Neuron (in vitro differentiated cells): ENCODE results near the gene LIPN.

ENCODE experiments used
- H2AFZ ChIP-seq: one replicate; pipeline ENCODE4 v1.6.1; 2013; ENCODE audit warnings: low read depth, mild to moderate bottlenecking, inconsistent platforms, low read length, moderate library complexity
- H3K27me3 ChIP-seq: one replicate; pipeline ENCODE4 v1.6.1; 2013; ENCODE audit warnings: low read length; ENCODE audit not compliant: insufficient read depth
- H3K36me3 ChIP-seq: one replicate; pipeline ENCODE4 v1.6.1; 2013; ENCODE audit warnings: low read length; ENCODE audit not compliant: insufficient read depth
- H3K4me1 ChIP-seq: one replicate; pipeline ENCODE4 v1.6.1; 2013; ENCODE audit warnings: low read length; ENCODE audit not compliant: insufficient read depth
- H3K4me3 ChIP-seq: 2 replicates; pipeline ENCODE4 v1.5.1; 2013; ENCODE audit warnings: mild to moderate bottlenecking, low read length, moderate library complexity
- H3K9me3 ChIP-seq: one replicate; pipeline ENCODE4 v1.6.1; 2013; ENCODE audit warnings: low read length

Gene LIPN

DNA sequence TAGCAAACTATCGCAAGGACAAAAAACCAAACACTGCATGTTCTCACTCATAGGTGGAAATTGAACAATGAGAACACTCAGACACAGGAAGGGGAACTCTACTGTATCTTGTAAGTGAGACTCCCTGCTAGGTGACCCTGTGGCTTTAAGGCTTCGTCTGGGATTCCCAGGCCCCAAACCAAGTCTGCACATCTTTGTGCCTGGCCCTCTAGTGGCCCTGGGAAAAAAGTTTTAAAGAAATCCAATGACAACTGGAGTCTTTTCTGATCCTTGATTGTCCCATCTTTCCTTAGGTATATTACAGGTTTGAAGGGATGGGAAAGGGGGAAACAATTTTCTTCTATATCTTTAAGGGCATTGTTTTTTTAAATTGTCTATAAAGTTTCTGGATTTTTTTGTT is 32.1 kb downstream of the LIPN start:
- Histone ChIP-seq H3K9me3 (no peaks in the 10 kb centered on the region), H3K36me3 (no peaks in the 10 kb centered on the region), H3K4me3 (no peak overlapping the region), H3K4me1 (no peaks in the 10 kb centered on the region), H2AFZ (no peak overlapping the region), H3K27me3 (no peaks in the 10 kb centered on the region)

DNA sequence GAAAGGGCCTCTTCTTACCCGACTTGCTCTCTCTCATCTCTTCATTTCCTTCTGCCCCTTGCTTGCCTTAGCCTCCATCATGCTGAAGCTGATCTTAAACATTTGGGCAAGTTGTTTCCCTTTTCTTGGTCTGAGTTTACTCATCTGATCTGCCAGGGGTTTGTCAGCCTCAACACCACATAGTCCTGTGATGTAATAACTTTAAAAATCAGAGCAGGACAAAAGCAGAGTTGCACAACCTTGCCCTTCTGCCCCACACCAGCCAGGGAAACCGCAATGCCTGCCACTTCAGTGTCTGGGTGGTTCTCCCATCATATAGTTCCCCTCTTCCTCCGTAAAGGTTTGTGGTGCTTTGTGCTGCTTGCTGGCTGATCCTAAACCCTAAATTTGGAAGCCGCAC is 32.8 kb downstream of the LIPN start:
- Histone ChIP-seq H3K27me3 (no peaks in the 10 kb centered on the region), H2AFZ (no peak overlapping the region), H3K4me3 (no peak overlapping the region), H3K4me1 (no peaks in the 10 kb centered on the region), H3K36me3 (no peaks in the 10 kb centered on the region), H3K9me3 (no peaks in the 10 kb centered on the region)

DNA sequence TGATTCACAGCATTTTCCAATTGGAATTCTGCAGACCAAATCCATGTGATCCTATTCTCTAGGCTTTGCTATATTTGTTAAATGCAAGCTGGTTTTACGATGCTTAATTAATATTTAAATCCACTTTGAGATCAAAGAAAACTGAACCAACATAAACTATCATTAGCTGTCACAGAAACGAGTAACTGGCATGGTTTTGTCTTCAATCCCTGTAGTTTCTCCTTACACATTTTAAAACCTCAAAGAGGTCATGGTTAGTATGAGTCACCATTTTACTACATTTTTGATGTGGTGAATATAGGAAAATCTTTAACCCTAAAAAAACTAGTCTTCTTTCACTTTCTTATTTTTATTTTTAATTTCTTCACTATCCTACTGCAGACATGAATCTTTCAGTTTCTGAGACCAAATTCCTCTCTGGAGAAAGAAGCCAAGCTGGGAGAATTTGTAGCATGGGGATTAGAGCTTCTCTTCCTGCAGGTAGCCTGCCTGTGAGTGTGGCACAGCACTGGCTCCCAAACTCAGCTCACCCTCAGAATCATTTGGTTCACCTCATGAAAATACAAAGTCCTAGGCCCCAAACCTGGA is 34.0 kb downstream of the LIPN start:
- Histone ChIP-seq H3K4me3 (no peak overlapping the region), H2AFZ (no peak overlapping the region), H3K9me3 (no peaks in the 10 kb centered on the region), H3K4me1 (no peaks in the 10 kb centered on the region), H3K27me3 (no peaks in the 10 kb centered on the region), H3K36me3 (no peaks in the 10 kb centered on the region)

DNA sequence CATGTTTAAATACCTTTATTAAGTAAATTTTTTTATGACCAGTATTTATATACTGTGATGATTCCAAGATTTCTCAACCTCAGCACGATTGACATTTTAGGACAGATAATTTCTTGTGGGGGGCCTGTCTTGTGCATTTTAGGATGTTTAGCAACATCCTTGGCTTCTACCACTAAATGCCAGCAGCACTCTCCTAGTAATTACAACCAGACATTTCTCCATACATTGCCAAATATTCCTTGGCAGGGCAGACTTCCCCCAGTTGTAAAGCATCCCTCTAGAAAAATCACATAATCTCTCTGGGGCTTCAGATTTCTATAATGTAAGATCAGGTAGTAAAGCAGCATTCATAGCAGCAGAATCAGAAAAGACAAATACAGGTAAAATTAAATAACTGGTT is 34.9 kb downstream of the LIPN start:
- no peaks in the 10 kb centered on the region for H3K36me3 ChIP-seq
- no peaks in the 10 kb centered on the region for H3K27me3 ChIP-seq
- H3K4me3 ChIP-seq, result no peak overlapping the region
- H2AFZ ChIP-seq, result no peak overlapping the region
- no peaks in the 10 kb centered on the region for H3K9me3 ChIP-seq
- no peaks in the 10 kb centered on the region for H3K4me1 ChIP-seq

DNA sequence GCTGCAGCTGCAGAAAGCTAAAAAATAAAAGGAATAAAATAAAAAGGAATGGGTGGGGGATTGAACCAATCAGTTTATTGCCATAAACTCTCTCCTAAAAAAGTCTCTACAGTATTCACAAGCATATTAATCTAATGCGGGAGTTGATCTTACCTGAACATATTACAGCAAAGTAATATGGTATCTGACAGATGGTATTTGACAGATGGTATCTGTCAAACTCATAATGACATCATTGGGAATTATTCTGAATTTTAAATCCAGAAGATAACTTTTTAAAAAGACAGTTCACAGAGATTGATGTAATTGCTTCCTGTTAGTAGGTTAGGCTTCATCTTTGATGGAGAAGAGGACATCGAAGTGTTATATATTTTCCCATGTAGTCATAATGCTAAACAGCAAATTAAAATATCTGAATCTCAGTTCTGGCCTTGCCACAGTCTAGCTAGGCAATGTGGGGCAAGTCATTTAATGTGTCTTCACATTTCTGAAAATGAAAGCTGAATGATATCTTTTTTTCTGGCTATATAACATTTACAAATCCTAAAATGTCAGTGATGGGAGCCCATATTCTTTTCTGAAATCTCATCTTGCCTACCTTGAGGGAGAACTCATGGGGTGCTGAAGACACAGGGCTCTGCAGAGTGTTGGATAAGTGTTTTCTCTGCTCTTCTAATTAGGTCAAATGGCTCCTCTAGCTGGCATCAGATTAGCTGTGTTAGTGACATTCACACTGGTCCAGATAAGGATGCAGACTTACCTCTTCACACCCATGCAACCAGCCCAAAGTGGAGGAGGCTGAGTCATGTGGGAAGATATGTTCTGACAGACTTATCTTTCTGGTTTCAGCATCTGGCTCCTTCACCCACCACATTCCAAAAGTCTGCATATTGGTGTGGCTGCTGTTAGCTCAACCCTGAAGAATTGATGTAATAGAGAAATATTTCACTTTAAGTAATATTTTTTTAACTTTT is 40.6 kb downstream of the LIPN start:
- H3K9me3 ChIP-seq, result no peaks in the 10 kb centered on the region
- no peaks in the 10 kb centered on the region for H3K4me1 ChIP-seq
- H3K36me3 ChIP-seq, result no peaks in the 10 kb centered on the region
- no peaks in the 10 kb centered on the region for H3K27me3 ChIP-seq
- no peak overlapping the region for H3K4me3 ChIP-seq
- no peak overlapping the region for H2AFZ ChIP-seq

DNA sequence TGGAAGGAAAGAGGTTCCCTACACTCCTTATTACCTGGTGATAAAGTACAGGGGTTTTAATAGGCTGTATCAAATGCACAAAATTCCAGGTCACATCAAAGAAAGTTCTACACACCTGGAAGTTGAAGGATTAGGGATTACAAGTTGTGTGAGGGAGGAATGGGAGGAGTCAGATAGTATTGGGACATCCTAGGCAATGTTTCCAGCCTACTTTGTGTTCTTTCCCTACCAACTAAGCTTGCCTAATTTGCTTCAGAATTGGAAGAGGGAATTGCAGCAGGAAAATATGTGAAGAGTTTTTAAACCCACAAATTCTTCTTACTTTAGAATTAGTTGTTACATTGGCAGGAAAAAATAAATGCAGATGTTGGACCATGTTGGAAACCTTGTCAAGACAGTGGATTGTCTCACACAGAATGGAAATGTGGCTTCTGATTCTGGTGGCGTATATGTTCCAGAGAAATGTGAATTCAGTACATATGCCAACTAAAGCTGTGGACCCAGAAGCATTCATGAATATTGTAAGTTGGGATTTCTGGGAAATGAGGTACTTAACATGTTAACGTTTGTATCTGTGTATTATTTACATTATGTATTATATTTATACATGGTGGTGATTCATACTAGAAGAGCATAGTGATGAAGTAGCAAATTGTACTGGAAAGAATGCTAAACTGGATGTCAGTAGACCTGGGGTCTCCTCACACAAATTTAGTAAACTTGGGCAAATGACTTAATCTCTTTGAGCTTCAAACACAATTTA is 42.9 kb downstream of the LIPN start, which contains the start of gene LIPM:
TSS of gene LIPM (plus strand) at position 208 of the 763 bp plus-strand sequence. CDS start at position 375, 167 bp downstream.
- Histone ChIP-seq H3K27me3 (no peaks in the 10 kb centered on the region), H3K4me3 (no peak within 1 kb of the TSS), H3K4me1 (no peaks in the 10 kb centered on the region), H2AFZ (no peak within 1 kb of the TSS), H3K36me3 (no peaks in the 10 kb centered on the region), H3K9me3 (no peaks in the 10 kb centered on the region)

DNA sequence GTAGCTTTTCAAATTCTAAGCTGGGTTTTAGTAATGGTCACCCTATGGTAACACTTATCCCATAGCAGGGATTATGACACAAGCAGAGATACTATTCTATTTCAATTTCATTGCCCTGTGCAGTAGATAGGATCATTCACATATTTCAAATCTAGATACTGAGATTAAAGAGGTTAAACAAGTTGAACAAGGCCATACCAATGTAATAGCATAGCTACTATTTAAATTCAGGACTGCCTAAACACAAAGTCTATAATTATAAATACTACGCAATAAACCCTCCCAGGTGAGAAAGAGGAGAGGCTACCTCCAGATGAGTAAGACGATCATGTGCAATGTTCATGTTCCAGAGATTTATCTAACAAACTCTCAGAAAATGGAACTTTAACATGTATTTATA is 43.8 kb downstream of the LIPN start:
- H3K27me3 ChIP-seq, result peaks cover 2% of the 10 kb centered on the region
- H3K9me3 ChIP-seq, result no peaks in the 10 kb centered on the region
- H3K36me3 ChIP-seq, result no peaks in the 10 kb centered on the region
- no peaks in the 10 kb centered on the region for H3K4me1 ChIP-seq
- no peak overlapping the region for H3K4me3 ChIP-seq
- H2AFZ ChIP-seq, result no peak overlapping the region

DNA sequence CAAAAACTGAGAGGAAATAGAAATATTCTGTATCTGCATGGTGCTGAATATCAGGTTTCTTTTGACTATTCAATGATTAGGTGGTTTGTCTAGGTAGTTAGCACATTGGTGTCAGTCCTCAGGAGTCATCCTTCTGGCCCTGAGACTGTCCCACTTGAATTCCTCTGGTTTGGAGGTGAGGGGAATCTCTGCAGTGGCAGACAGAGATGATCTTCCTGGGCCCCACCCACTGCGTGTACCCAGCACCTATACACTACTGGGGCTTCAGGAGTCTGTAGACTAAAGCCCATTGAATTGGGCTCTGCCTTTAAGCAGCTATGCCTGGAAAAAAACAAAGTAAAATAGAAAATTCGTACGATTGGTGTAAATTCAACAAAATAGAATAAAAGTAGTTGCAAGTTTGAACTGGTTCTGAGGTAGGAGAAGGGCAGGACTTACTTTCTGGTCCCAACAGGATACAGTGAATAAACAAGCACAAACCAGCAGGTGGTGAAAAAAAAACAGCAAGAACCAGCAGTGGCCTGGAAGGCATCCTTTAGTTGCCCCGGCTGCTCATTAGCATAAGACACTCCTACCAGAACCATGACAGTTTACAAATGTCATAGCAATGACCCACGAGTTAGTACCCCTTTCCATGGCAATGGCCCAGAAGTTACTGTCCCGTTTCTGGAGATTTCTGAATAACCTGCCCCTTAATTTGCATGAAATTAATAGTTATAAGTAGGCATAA is 44.4 kb downstream of the LIPN start:
- no peaks in the 10 kb centered on the region for H3K9me3 ChIP-seq
- no peaks in the 10 kb centered on the region for H3K4me1 ChIP-seq
- peaks cover 2% of the 10 kb centered on the region for H3K27me3 ChIP-seq
- no peaks in the 10 kb centered on the region for H3K36me3 ChIP-seq
- H2AFZ ChIP-seq, result no peak overlapping the region
- no peak overlapping the region for H3K4me3 ChIP-seq

DNA sequence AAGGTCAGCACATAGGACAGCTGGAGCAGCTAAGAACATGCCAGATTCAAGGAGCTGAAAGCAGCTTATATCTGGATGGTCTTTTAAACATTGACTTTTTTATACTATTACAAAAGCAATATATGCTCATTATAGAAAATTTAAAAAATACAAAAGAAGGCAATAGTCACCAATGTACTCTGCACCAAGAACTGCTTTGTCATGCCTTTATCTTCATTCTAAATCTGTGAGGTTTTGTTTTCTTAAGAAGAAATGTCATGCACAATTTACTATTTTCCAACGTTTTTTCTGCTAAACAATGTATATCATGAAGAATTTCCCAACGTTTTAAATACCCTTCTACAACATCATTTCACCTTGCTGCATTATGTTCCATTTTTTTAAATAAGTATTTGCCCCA is 45.5 kb downstream of the LIPN start:
- Histone ChIP-seq H3K36me3 (no peaks in the 10 kb centered on the region), H3K4me1 (no peaks in the 10 kb centered on the region), H2AFZ (no peak overlapping the region), H3K9me3 (no peaks in the 10 kb centered on the region), H3K27me3 (peaks cover 2% of the 10 kb centered on the region), H3K4me3 (no peak overlapping the region)

DNA sequence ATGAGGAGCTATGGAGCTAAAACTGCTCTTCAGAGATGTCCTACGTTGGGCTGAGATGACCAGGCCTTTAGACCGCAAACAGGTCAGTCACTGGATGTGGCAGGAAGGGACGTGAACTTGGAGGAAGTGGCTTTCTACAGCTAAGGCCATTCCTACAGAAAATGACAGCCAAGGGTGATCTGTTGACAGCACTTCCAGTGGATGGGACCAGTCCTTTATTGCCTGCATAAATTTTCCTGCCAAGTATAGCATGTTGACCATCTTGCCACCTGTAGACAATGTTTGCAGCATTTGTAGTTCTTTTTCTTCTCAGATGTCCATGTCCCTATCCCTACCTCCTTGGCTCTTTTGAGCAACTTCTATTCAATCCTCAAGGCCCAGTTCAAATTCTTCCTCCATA is 46.1 kb downstream of the LIPN start:
- H3K4me1 ChIP-seq, result no peaks in the 10 kb centered on the region
- H3K36me3 ChIP-seq, result no peaks in the 10 kb centered on the region
- H3K4me3 ChIP-seq, result no peak overlapping the region
- peaks cover 4% of the 10 kb centered on the region for H3K27me3 ChIP-seq
- H2AFZ ChIP-seq, result no peak overlapping the region
- no peaks in the 10 kb centered on the region for H3K9me3 ChIP-seq

DNA sequence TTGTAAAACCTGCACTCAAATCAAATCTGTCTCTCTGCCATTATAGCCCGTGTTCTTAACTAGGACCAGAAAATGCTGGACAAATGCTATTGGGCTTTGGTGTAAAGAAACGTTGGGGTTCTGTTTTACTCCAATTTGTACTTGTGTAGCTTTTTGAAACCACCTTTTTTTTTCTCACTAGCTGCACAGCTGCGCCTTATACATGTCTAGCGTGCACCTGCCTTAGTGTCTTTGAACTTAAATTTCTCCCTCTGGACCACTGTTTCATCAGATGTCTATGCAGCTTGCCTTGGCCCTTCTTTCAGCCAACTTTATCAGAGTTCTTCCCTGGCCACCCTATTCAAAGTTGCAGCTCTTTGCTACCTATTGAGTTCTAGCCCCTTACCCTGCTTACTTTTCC is 49.8 kb downstream of the LIPN start:
- no peaks in the 10 kb centered on the region for H3K4me1 ChIP-seq
- H3K27me3 ChIP-seq, result peaks cover 8% of the 10 kb centered on the region
- H3K4me3 ChIP-seq, result no peak overlapping the region
- no peak overlapping the region for H2AFZ ChIP-seq
- H3K9me3 ChIP-seq, result no peaks in the 10 kb centered on the region
- no peaks in the 10 kb centered on the region for H3K36me3 ChIP-seq

DNA sequence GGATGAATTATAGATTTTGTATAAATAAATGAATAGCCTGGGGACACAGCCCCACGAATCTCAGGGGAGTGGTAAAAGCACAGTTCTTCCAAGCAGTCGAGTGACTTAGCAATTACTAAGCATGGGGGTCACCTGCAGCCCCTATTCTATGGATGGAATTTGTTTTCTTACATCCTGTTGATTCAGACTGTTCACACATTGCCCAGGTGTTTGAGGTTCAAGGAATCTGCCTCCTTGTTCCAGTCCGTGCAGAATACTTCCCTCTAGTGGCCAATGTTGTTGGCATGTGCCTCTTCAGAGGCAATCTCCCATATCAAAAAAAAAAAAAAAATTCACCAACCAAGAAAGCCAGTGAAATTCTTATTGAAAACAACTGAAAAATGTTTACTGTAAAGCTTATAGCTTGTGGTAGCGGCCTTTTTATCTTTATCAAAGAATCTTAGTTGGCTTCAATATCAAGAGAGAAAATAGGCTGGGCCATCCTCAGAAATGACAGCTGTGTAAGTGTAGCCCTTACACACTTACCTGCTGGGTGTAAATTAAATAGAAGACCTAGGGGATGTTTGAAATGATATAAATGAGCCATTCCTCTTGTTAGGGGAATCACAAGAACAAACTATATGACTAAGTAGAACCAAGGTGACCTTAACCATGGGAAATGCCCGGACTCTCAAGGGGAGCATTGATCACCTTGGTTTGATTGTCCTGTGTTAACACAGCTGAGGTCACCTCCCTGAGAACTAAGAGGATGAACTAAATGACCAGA is 50.6 kb downstream of the LIPN start:
- Histone ChIP-seq H3K4me1 (no peaks in the 10 kb centered on the region), H3K9me3 (no peaks in the 10 kb centered on the region), H3K27me3 (peaks cover 8% of the 10 kb centered on the region), H2AFZ (no peak overlapping the region), H3K4me3 (no peak overlapping the region), H3K36me3 (no peaks in the 10 kb centered on the region)
